Measurements from ENCODE around the gene HSPB1. TPM values are rescaled to one million over a fixed set of nuclear protein-coding genes. Genes with fewer than 3 reads are reported as not detected.

HSPB1 gene
- total and polyA plus RNA-seq, 2 of the 13 experiments (the other 11 are each of a cell fraction or from before 2014, with no cell fraction given): 21.0 to 38.6 TPM

DNA sequence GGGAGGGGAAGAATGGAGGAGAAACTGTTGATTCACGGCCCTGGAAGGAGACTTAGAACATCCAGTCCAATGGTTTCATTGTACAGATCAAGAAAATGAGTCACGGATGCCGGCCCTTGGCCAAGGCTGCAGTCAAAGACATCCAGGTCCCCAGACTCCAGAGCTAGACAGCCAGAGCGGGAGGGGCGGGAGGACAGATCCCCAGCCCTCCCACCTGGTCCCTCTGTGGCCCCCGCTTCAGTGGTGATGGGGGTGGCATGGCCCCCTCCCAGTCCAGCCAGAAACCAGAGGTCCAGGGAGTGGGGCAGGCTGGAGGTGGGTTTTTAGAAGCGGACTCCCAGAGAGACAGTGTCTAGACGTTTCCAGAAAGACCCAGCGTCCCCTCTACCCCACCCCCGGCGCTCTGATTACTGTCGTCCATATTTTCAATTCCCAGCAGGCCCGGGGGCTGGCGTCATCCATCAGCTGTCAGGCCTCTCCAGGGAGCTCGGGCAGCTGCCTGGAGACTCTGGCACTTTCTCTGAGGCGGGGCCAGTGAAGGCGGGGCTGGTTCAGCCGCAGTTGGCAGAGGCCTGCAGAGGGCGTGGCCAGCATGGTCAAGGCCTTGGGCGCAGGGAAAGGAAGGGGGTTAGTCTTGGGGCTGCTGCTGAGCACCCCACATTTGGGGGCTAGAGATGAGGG lies 8.0 kb upstream of the HSPB1 start (continued):
- TF ChIP-seq GABPB1 (CRISPR knock-in tag; IDR thresholded peaks at IDR 0.05): peak; percentile 37; the same call in 1 of the 2 replicates
- no peak for TF ChIP-seq ZFP36 (IDR thresholded peaks at IDR 0.05; ENCODE audit: borderline replicate concordance, low read depth, low read length, partially characterized antibody)
- TF ChIP-seq ZNF891 (CRISPR knock-in tag; IDR thresholded peaks at IDR 0.05): peak; percentile 27; the same call in 1 of the 2 replicates
- TF ChIP-seq XRCC5 (optimal IDR thresholded peaks at IDR 0.05; ENCODE audit: low read length): peak; percentile 62
- peak; percentile 59; the same call in 1 of the 2 replicates for TF ChIP-seq ARNT2 (CRISPR knock-in tag; IDR thresholded peaks at IDR 0.05; ENCODE audit: low read depth)
- no peak for TF ChIP-seq HMG20A (CRISPR knock-in tag; IDR thresholded peaks at IDR 0.05; ENCODE audit: borderline replicate concordance)
- no peak for TF ChIP-seq ZNF263 (CRISPR knock-in tag; IDR thresholded peaks at IDR 0.05)
- TF ChIP-seq NR2F1 (CRISPR knock-in tag; IDR thresholded peaks at IDR 0.05): no peak
- TF ChIP-seq, protein P1, sequence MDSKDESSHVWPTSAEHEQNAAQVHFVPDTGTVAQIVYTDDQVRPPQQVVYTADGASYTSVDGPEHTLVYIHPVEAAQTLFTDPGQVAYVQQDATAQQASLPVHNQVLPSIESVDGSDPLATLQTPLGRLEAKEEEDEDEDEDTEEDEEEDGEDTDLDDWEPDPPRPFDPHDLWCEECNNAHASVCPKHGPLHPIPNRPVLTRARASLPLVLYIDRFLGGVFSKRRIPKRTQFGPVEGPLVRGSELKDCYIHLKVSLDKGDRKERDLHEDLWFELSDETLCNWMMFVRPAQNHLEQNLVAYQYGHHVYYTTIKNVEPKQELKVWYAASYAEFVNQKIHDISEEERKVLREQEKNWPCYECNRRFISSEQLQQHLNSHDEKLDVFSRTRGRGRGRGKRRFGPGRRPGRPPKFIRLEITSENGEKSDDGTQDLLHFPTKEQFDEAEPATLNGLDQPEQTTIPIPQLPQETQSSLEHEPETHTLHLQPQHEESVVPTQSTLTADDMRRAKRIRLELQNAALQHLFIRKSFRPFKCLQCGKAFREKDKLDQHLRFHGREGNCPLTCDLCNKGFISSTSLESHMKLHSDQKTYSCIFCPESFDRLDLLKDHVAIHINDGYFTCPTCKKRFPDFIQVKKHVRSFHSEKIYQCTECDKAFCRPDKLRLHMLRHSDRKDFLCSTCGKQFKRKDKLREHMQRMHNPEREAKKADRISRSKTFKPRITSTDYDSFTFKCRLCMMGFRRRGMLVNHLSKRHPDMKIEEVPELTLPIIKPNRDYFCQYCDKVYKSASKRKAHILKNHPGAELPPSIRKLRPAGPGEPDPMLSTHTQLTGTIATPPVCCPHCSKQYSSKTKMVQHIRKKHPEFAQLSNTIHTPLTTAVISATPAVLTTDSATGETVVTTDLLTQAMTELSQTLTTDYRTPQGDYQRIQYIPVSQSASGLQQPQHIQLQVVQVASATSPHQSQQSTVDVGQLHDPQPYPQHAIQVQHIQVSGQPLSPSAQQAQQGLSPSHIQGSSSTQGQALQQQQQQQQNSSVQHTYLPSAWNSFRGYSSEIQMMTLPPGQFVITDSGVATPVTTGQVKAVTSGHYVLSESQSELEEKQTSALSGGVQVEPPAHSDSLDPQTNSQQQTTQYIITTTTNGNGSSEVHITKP (CRISPR knock-in tag; IDR thresholded peaks at IDR 0.05; ENCODE audit: low read depth): no peak
- no peak; the same call in 1 of the 2 replicates for TF ChIP-seq KDM2A (CRISPR knock-in tag; IDR thresholded peaks at IDR 0.05; ENCODE audit: borderline replicate concordance, low read depth)
- peak; percentile 35 for TF ChIP-seq HNRNPLL (IDR thresholded peaks at IDR 0.05; ENCODE audit: low read depth, low read length, poor library complexity, severe bottlenecking)
- TF ChIP-seq, protein P2, sequence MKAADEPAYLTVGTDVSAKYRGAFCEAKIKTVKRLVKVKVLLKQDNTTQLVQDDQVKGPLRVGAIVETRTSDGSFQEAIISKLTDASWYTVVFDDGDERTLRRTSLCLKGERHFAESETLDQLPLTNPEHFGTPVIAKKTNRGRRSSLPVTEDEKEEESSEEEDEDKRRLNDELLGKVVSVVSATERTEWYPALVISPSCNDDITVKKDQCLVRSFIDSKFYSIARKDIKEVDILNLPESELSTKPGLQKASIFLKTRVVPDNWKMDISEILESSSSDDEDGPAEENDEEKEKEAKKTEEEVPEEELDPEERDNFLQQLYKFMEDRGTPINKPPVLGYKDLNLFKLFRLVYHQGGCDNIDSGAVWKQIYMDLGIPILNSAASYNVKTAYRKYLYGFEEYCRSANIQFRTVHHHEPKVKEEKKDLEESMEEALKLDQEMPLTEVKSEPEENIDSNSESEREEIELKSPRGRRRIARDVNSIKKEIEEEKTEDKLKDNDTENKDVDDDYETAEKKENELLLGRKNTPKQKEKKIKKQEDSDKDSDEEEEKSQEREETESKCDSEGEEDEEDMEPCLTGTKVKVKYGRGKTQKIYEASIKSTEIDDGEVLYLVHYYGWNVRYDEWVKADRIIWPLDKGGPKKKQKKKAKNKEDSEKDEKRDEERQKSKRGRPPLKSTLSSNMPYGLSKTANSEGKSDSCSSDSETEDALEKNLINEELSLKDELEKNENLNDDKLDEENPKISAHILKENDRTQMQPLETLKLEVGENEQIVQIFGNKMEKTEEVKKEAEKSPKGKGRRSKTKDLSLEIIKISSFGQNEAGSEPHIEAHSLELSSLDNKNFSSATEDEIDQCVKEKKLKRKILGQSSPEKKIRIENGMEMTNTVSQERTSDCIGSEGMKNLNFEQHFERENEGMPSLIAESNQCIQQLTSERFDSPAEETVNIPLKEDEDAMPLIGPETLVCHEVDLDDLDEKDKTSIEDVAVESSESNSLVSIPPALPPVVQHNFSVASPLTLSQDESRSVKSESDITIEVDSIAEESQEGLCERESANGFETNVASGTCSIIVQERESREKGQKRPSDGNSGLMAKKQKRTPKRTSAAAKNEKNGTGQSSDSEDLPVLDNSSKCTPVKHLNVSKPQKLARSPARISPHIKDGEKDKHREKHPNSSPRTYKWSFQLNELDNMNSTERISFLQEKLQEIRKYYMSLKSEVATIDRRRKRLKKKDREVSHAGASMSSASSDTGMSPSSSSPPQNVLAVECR (CRISPR knock-in tag; IDR thresholded peaks at IDR 0.05; ENCODE audit: borderline replicate concordance): peak; percentile 50; the same call in 1 of the 2 replicates
- TF ChIP-seq ZNF878 (CRISPR knock-in tag; IDR thresholded peaks at IDR 0.05): peak; percentile 38; the same call in 1 of the 2 replicates
- TF ChIP-seq, protein P3, sequence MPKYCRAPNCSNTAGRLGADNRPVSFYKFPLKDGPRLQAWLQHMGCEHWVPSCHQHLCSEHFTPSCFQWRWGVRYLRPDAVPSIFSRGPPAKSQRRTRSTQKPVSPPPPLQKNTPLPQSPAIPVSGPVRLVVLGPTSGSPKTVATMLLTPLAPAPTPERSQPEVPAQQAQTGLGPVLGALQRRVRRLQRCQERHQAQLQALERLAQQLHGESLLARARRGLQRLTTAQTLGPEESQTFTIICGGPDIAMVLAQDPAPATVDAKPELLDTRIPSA (CRISPR knock-in tag; IDR thresholded peaks at IDR 0.05; ENCODE audit: borderline replicate concordance): no peak
- TF ChIP-seq, protein P4, sequence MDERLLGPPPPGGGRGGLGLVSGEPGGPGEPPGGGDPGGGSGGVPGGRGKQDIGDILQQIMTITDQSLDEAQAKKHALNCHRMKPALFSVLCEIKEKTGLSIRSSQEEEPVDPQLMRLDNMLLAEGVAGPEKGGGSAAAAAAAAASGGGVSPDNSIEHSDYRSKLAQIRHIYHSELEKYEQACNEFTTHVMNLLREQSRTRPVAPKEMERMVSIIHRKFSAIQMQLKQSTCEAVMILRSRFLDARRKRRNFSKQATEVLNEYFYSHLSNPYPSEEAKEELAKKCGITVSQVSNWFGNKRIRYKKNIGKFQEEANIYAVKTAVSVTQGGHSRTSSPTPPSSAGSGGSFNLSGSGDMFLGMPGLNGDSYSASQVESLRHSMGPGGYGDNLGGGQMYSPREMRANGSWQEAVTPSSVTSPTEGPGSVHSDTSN (CRISPR knock-in tag; IDR thresholded peaks at IDR 0.05): peak; percentile 74
- no peak for TF ChIP-seq ZNF839 (CRISPR knock-in tag; IDR thresholded peaks at IDR 0.05; ENCODE audit: borderline replicate concordance)
- no peak for TF ChIP-seq ZNF703 (CRISPR knock-in tag; IDR thresholded peaks at IDR 0.05; ENCODE audit: borderline replicate concordance)
- no peak for TF ChIP-seq ESRRA (CRISPR knock-in tag; IDR thresholded peaks at IDR 0.05; ENCODE audit: low read depth)
- TF ChIP-seq SP5 (CRISPR knock-in tag; IDR thresholded peaks at IDR 0.05; ENCODE audit: borderline replicate concordance, low read depth): peak; percentile 30; the same call in 1 of the 2 replicates

All from HepG2 (cell line).